IMR-90 (cell line): ENCODE measurements around the gene GRAMD1B.

Experiments used
- CHD1 ChIP-seq: IDR thresholded peaks from 2 replicates; pipeline ENCODE4 v1.6.1; 2012; ENCODE audit warnings: low read depth, low read length, improper control_type of control experiment
- FOS ChIP-seq: fragments of 150-350 bp; IDR thresholded peaks from 2 replicates; pipeline ENCODE4 v1.6.1; 2016; ENCODE audit warnings: low read depth, low read length
- MXI1 ChIP-seq: IDR thresholded peaks from 2 replicates; pipeline ENCODE4 v1.6.1; 2012; ENCODE audit warnings: low read depth, mild to moderate bottlenecking, low read length, moderate library complexity, borderline replicate concordance
- POLR2A ChIP-seq: IDR thresholded peaks from 2 replicates; pipeline ENCODE4 v1.6.1; 2012; ENCODE audit warnings: mild to moderate bottlenecking, low read depth, low read length
- RAD21 ChIP-seq: IDR thresholded peaks from 2 replicates; pipeline ENCODE4 v1.6.1; 2012; ENCODE audit warnings: low read length, improper control_type of control experiment
- TF ChIP-seq, protein P1 (sequence below): conservative IDR thresholded peaks from 2 replicates; pipeline ENCODE4 v1.5.1; 2012; ENCODE audit warnings: mild to moderate bottlenecking, low read depth, low read length, improper control_type of control experiment

DNA sequence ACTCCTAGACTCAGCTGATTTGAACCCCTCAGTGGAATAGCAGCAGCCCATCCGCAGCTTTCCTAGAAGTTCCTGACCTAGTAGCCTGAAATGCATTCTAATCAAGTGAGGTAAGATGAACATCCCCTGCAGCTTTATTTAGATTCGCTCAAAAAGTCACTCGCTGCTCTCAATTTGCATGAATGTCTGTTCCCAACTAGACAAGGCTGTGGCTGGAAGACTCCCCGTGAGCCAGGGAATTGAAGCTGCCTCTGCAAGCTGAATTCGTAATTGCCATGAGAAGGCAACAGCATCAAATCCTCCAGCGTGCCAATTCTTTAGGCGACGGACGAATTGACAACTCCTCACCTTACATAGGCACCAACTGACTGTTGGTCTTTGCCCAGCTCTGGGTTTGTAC lies 241.5 kb downstream of the GRAMD1B start:
- TF ChIP-seq CHD1 (no peak), FOS (no peak), POLR2A (no peak), RAD21 (no peak), MXI1 (no peak)
- TF ChIP-seq, protein P1, sequence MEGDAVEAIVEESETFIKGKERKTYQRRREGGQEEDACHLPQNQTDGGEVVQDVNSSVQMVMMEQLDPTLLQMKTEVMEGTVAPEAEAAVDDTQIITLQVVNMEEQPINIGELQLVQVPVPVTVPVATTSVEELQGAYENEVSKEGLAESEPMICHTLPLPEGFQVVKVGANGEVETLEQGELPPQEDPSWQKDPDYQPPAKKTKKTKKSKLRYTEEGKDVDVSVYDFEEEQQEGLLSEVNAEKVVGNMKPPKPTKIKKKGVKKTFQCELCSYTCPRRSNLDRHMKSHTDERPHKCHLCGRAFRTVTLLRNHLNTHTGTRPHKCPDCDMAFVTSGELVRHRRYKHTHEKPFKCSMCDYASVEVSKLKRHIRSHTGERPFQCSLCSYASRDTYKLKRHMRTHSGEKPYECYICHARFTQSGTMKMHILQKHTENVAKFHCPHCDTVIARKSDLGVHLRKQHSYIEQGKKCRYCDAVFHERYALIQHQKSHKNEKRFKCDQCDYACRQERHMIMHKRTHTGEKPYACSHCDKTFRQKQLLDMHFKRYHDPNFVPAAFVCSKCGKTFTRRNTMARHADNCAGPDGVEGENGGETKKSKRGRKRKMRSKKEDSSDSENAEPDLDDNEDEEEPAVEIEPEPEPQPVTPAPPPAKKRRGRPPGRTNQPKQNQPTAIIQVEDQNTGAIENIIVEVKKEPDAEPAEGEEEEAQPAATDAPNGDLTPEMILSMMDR, result no peak
